CD4-positive, alpha-beta T cell treated with Interleukin-1 beta for 1 hour (primary cell): ENCODE results near the gene KCNK3.
"Not testable (repeated sequence)": the region's sequence is repeated elsewhere in the genome, so short reads cannot be mapped to it uniquely, and the experiment has no call there.

Source experiments
- DNase-seq, 2 donors: peaks; one replicate each; pipeline ENCODE4 v3.0.0-alpha.2; 2020 to 2022

KCNK3 gene

GRCh38 chr2:26692279-26692896 is at the start of gene KCNK3:
TSS of gene KCNK3 (plus strand) at chr2:26692722. CDS start at chr2:26692876, 154 bp downstream.
- DNase-seq: peak; percentile 11 to 26

GRCh38 chr2:26644188-26644835 is 48.2 kb upstream of the KCNK3 start:
- no peak for DNase-seq

- DNase-seq: no peak
These were observed 46.8 kb upstream of the KCNK3 start for GRCh38 chr2:26645762-26646161.

- DNase-seq: no peak
These were observed 45.4 kb upstream of the KCNK3 start for GRCh38 chr2:26646986-26647672.

GRCh38 chr2:26647981-26648380 is 44.5 kb upstream of the KCNK3 start:
- DNase-seq: no peak

GRCh38 chr2:26648516-26648915 is 44.0 kb upstream of the KCNK3 start:
- DNase-seq: no peak

- no peak for DNase-seq
These were observed 43.2 kb upstream of the KCNK3 start for GRCh38 chr2:26649322-26649721.

GRCh38 chr2:26649992-26650712 is 42.4 kb upstream of the KCNK3 start:
- DNase-seq: no peak

GRCh38 chr2:26650713-26651469 is 41.6 kb upstream of the KCNK3 start:
- no peak for DNase-seq

GRCh38 chr2:26651470-26651771 is 41.1 kb upstream of the KCNK3 start:
- no peak for DNase-seq

GRCh38 chr2:26651799-26652198 is 40.7 kb upstream of the KCNK3 start:
- DNase-seq: no peak

GRCh38 chr2:26652361-26653041 is 40.0 kb upstream of the KCNK3 start:
- no peak for DNase-seq

- no peak for DNase-seq
These were observed 39.1 kb upstream of the KCNK3 start for GRCh38 chr2:26653207-26654060.

- no peak for DNase-seq
These were observed 38.5 kb upstream of the KCNK3 start for GRCh38 chr2:26654061-26654340.

- not testable (repeated sequence) for DNase-seq
These were observed 37.4 kb upstream of the KCNK3 start for GRCh38 chr2:26655120-26655519.

GRCh38 chr2:26655611-26656195 is 36.8 kb upstream of the KCNK3 start:
- DNase-seq: no peak

- no peak for DNase-seq
These were observed 35.3 kb upstream of the KCNK3 start for GRCh38 chr2:26657265-26657664.

- no peak for DNase-seq
These were observed 33.7 kb upstream of the KCNK3 start for GRCh38 chr2:26658691-26659346.

GRCh38 chr2:26660363-26660962 is 32.1 kb upstream of the KCNK3 start:
- no peak for DNase-seq

- not testable (repeated sequence) for DNase-seq
These were observed 27.2 kb upstream of the KCNK3 start for GRCh38 chr2:26665296-26665695.
